Measurements from ENCODE around the gene CHST13. TPM values are rescaled to one million over a fixed set of nuclear protein-coding genes. Genes with fewer than 3 reads are reported as not detected.

CHST13 gene
- total RNA-seq, 1 donor from 2014 or later, result not detected

GRCh38 chr3:126551839-126552687 lies 28.1 kb downstream of the CHST13 start:
- no peak overlapping the region for H3K4me3 Mint-ChIP-seq (ENCODE audit: unreplicated experiment)
- peak; percentile 72 for DNase-seq (ENCODE audit: low spot score)
- TF ChIP-seq CTCF (IDR thresholded peaks at IDR 0.05), result no peak
- H3K9me3 Mint-ChIP-seq (ENCODE audit: low read depth), result no peaks in the 10 kb centered on the region
- H3K27me3 Mint-ChIP-seq (ENCODE audit: low read depth), result peaks cover 16% of the 10 kb centered on the region
- H3K36me3 Mint-ChIP-seq (ENCODE audit: low read depth), result no peaks in the 10 kb centered on the region
- no peaks in the 10 kb centered on the region for H3K4me1 Mint-ChIP-seq (ENCODE audit: low read depth)
- no peak overlapping the region for H3K27ac Mint-ChIP-seq (ENCODE audit: unreplicated experiment)

- Mint-ChIP-seq H3K36me3 (ENCODE audit: low read depth) (no peaks in the 10 kb centered on the region), H3K27me3 (ENCODE audit: low read depth) (peaks cover 9% of the 10 kb centered on the region), H3K9me3 (ENCODE audit: low read depth) (no peaks in the 10 kb centered on the region), H3K4me3 (ENCODE audit: unreplicated experiment) (no peak overlapping the region), H3K27ac (ENCODE audit: unreplicated experiment) (no peak overlapping the region), H3K4me1 (ENCODE audit: low read depth) (no peaks in the 10 kb centered on the region)
- no peak for TF ChIP-seq CTCF (IDR thresholded peaks at IDR 0.05)
- DNase-seq (ENCODE audit: low spot score), result peak; percentile 72
These were observed 28.8 kb downstream of the CHST13 start for GRCh38 chr3:126552688-126553283.

GRCh38 chr3:126553284-126554084 lies 29.5 kb downstream of the CHST13 start:
- TF ChIP-seq CTCF (IDR thresholded peaks at IDR 0.05), result no peak
- DNase-seq (ENCODE audit: low spot score), result peak; percentile 47
- Mint-ChIP-seq H3K9me3 (ENCODE audit: low read depth) (no peaks in the 10 kb centered on the region), H3K27me3 (ENCODE audit: low read depth) (peaks cover 9% of the 10 kb centered on the region), H3K4me1 (ENCODE audit: low read depth) (no peaks in the 10 kb centered on the region), H3K36me3 (ENCODE audit: low read depth) (no peaks in the 10 kb centered on the region), H3K4me3 (ENCODE audit: unreplicated experiment) (no peak overlapping the region), H3K27ac (ENCODE audit: unreplicated experiment) (no peak overlapping the region)

- H3K4me3 Mint-ChIP-seq (ENCODE audit: unreplicated experiment), result no peak overlapping the region
- H3K9me3 Mint-ChIP-seq (ENCODE audit: low read depth), result no peaks in the 10 kb centered on the region
- no peaks in the 10 kb centered on the region for H3K36me3 Mint-ChIP-seq (ENCODE audit: low read depth)
- no peaks in the 10 kb centered on the region for H3K4me1 Mint-ChIP-seq (ENCODE audit: low read depth)
- peak; percentile 82 for DNase-seq (ENCODE audit: low spot score)
- no peak overlapping the region for H3K27ac Mint-ChIP-seq (ENCODE audit: unreplicated experiment)
- no peak for TF ChIP-seq CTCF (IDR thresholded peaks at IDR 0.05)
- peaks cover 9% of the 10 kb centered on the region for H3K27me3 Mint-ChIP-seq (ENCODE audit: low read depth)
These were observed 30.9 kb downstream of the CHST13 start for GRCh38 chr3:126554560-126555525.

Data from chondrocyte (in vitro differentiated cells).